ENCODE results near the gene FAF1. TPM values are rescaled to one million over a fixed set of nuclear protein-coding genes. Genes with fewer than 3 reads are reported as not detected.

The FAF1 gene
- total RNA-seq, 1 donor from 2014 or later = 54.3 TPM

DNA sequence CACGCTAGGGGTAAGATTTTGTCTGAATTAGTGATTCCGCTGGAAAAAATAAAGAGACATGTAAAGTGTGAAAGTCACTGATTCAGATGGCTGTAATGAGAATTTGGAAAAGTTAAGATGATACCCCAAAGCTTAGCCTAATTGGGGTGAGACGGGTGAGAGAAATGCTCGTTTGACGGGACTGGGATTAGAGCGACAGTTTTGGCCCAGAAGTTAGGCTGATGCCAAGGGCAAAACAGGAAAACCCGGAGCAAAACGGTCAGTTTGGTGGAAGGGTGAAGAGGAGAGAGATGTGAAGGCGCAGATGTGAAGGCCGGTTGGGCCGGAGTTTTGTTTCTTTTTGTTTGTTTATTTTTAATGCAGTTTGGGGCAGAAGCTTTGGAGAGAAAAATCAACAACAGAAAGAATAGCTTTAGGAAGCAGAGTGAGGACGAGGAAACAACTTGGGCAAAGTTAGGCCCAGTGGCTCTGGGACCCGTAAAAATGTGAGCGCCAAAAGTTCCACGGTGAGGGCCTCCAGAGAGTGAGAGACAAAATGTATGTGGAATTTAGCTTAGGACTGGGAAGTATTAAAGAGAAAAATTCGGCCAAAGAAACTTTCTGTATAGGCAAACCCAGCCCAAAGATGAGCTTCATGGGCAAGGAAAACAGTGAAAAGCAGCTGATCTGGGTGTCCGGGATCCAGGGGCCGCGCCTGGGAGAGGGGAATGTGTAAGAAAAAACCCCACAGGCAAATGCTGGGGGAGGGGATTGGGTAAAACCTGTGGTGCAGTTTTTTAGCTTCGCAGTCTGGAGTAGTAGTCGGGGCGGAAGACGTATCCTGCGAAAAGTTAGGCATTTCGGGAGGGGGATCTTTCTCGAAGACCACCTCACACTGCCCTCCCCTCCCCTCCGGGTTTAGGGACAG, 538.0 kb downstream of the FAF1 start:
- Mint-ChIP-seq H3K27ac (ENCODE audit: unreplicated experiment) (no peak overlapping the region), H3K4me3 (ENCODE audit: unreplicated experiment) (no peak overlapping the region)
- DNase-seq (ENCODE audit: low spot score) = no peak

DNA sequence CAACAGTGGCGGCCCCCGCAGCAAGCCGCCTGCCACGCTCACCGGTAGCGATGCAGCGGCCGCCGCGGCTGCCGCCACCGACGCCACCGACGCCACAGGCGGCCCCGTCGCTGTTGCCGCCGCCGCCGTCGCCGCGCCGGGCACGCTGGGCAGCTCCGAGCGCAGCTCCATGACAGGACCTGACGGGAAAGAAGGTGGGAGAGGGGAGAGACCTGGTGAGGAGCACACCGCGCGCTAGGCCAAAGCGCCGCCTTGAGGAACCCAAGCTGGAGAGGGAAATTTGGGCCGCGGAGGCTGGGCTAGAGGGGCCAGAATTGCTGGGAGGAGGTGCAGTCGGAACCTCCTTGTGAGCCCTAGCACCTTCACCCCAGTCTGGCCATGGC, 538.7 kb downstream of the FAF1 start:
- DNase-seq (ENCODE audit: low spot score) = no peak

More for the DNA sequence above, 538.0 kb downstream of the FAF1 start:
- H3K4me1 Mint-ChIP-seq (ENCODE audit: unreplicated experiment) = peaks cover 42% of the 10 kb centered on the region
- peaks cover 11% of the 10 kb centered on the region for H3K36me3 Mint-ChIP-seq (ENCODE audit: low read depth, unreplicated experiment)
- TF ChIP-seq, protein P1, sequence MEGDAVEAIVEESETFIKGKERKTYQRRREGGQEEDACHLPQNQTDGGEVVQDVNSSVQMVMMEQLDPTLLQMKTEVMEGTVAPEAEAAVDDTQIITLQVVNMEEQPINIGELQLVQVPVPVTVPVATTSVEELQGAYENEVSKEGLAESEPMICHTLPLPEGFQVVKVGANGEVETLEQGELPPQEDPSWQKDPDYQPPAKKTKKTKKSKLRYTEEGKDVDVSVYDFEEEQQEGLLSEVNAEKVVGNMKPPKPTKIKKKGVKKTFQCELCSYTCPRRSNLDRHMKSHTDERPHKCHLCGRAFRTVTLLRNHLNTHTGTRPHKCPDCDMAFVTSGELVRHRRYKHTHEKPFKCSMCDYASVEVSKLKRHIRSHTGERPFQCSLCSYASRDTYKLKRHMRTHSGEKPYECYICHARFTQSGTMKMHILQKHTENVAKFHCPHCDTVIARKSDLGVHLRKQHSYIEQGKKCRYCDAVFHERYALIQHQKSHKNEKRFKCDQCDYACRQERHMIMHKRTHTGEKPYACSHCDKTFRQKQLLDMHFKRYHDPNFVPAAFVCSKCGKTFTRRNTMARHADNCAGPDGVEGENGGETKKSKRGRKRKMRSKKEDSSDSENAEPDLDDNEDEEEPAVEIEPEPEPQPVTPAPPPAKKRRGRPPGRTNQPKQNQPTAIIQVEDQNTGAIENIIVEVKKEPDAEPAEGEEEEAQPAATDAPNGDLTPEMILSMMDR (IDR thresholded peaks at IDR 0.05; ENCODE audit: unreplicated experiment) = no peak
- no peaks in the 10 kb centered on the region for H3K9me3 Mint-ChIP-seq (ENCODE audit: unreplicated experiment)
- peaks cover 48% of the 10 kb centered on the region for H3K27me3 Mint-ChIP-seq (ENCODE audit: unreplicated experiment)

DNA sequence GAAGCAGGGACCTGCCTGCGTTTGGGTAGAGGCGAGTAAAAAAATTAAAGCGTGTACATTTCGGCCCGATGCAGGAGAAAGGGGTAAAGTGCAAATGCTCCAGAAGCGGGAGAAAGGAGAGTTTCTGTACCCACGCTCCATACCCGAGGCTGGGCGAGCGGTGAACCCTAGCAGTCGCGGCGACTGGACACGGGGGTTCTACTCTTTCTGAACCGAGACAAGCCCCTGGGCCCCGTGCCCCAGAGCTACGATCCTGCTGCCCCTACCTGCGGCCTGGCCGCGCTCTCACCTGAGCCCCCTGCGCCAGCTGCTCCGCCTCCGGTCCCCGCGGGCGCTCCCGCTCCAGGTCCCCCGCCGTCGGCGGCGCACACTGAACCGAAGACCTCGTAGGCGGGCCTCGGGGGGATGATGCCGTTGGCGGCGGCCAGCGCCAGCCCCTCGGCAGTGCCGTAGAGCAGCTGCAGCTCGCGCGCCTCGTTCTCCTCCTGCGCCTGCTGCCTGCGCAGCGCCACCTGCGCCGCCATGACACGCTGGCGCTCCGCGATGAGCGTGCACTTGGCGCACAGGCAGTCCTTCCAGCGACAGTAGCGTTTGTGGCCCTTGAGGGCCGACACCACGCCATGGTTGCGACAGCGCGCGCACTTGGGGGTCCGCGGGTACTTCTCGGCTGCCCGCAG, 539.2 kb downstream of the FAF1 start:
- H3K4me1 Mint-ChIP-seq (ENCODE audit: unreplicated experiment) = peaks cover 41% of the 10 kb centered on the region

More for the DNA sequence above, 538.7 kb downstream of the FAF1 start:
- Mint-ChIP-seq H3K36me3 (ENCODE audit: low read depth, unreplicated experiment) (peaks cover 13% of the 10 kb centered on the region), H3K4me3 (ENCODE audit: unreplicated experiment) (no peak overlapping the region), H3K4me1 (ENCODE audit: unreplicated experiment) (peaks cover 45% of the 10 kb centered on the region), H3K9me3 (ENCODE audit: unreplicated experiment) (no peaks in the 10 kb centered on the region), H3K27ac (ENCODE audit: unreplicated experiment) (no peak overlapping the region), H3K27me3 (ENCODE audit: unreplicated experiment) (peaks cover 54% of the 10 kb centered on the region)
- TF ChIP-seq, protein P1 (IDR thresholded peaks at IDR 0.05; ENCODE audit: unreplicated experiment) = no peak

DNA sequence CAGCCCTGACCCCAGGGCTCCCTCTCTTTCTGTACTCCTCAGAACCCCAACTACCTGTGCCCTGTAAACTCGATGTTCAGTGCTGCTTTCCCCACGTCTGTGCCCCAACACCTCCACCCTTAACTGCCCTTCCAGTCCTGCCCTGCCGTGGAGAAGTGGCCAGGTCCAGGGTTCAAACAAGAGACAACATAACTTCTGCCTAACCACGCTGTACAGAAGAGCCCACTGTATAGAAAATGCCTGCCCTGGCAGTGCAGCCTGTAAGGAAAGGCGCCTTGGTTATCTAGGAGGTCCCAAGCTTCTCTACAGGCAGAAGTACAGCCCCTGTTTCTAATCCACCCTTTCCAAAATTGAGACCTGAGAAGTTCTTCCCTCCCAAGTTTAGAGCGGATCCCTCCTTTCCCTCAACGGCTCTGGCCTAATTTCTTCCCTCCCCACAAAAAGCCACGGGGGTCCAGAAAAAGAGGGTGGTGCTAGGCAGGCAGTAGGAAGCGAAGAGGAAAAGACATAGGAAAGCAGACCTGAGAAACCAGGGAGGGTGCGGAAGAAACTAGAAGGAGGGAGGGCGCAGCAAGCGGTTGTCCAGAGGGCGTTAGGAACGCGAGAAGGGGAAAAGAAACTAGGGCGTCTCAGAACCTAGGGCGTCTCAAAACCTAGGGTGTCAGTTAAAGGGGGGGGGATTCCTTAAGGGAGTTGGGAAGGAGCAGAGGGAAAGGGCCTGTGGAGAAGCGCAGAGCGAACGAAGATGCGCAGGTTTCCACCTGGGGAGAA, 540.0 kb downstream of the FAF1 start:
- H3K4me3 Mint-ChIP-seq (ENCODE audit: unreplicated experiment) = peak overlapping the region; percentile 47
- TF ChIP-seq, protein P1 (IDR thresholded peaks at IDR 0.05; ENCODE audit: unreplicated experiment) = no peak
- peaks cover 52% of the 10 kb centered on the region for H3K27me3 Mint-ChIP-seq (ENCODE audit: unreplicated experiment)
- no peak for DNase-seq (ENCODE audit: low spot score)
- peaks cover 40% of the 10 kb centered on the region for H3K4me1 Mint-ChIP-seq (ENCODE audit: unreplicated experiment)
- peaks cover 14% of the 10 kb centered on the region for H3K36me3 Mint-ChIP-seq (ENCODE audit: low read depth, unreplicated experiment)
- peak overlapping the region; percentile 26 for H3K27ac Mint-ChIP-seq (ENCODE audit: unreplicated experiment)
- H3K9me3 Mint-ChIP-seq (ENCODE audit: unreplicated experiment) = no peaks in the 10 kb centered on the region

More for the DNA sequence above, 539.2 kb downstream of the FAF1 start:
- H3K9me3 Mint-ChIP-seq (ENCODE audit: unreplicated experiment) = no peaks in the 10 kb centered on the region
- peaks cover 55% of the 10 kb centered on the region for H3K27me3 Mint-ChIP-seq (ENCODE audit: unreplicated experiment)
- TF ChIP-seq, protein P1 (IDR thresholded peaks at IDR 0.05; ENCODE audit: unreplicated experiment) = no peak
- H3K36me3 Mint-ChIP-seq (ENCODE audit: low read depth, unreplicated experiment) = peaks cover 14% of the 10 kb centered on the region
- H3K27ac Mint-ChIP-seq (ENCODE audit: unreplicated experiment) = no peak overlapping the region
- DNase-seq (ENCODE audit: low spot score) = peak; percentile 41
- H3K4me3 Mint-ChIP-seq (ENCODE audit: unreplicated experiment) = no peak overlapping the region

Measured in endothelial cell (in vitro differentiated cells).